ENCODE results near the gene GABRP.
A peak's percentile ranks its signal among the peaks of the same experiment; 100 is the strongest.

The GABRP gene

GRCh38 chr5:170741801-170742200, 41.7 kb upstream of the GABRP start:
- no peak for DNase-seq (ENCODE audit: low spot score)
- POLR2A ChIA-PET (ENCODE audit: low non-redundant PET) = no interaction called here
- H3K27ac ChIP-seq = no peak overlapping the region
- CTCF ChIA-PET = interaction anchor here (1.2 kb wide), 2 partner anchors 36 to 50 kb away, joined by 3 to 4 read pairs; no protein-coding TSS in a partner anchor
- TF ChIP-seq, protein P1, sequence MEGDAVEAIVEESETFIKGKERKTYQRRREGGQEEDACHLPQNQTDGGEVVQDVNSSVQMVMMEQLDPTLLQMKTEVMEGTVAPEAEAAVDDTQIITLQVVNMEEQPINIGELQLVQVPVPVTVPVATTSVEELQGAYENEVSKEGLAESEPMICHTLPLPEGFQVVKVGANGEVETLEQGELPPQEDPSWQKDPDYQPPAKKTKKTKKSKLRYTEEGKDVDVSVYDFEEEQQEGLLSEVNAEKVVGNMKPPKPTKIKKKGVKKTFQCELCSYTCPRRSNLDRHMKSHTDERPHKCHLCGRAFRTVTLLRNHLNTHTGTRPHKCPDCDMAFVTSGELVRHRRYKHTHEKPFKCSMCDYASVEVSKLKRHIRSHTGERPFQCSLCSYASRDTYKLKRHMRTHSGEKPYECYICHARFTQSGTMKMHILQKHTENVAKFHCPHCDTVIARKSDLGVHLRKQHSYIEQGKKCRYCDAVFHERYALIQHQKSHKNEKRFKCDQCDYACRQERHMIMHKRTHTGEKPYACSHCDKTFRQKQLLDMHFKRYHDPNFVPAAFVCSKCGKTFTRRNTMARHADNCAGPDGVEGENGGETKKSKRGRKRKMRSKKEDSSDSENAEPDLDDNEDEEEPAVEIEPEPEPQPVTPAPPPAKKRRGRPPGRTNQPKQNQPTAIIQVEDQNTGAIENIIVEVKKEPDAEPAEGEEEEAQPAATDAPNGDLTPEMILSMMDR (conservative IDR thresholded peaks at IDR 0.05; ENCODE audit: low read depth) = no peak

GRCh38 chr5:170743876-170744212, 39.7 kb upstream of the GABRP start:
- POLR2A ChIA-PET (ENCODE audit: low non-redundant PET) = no interaction called here
- no peak overlapping the region for H3K27ac ChIP-seq
- DNase-seq (ENCODE audit: low spot score) = no peak
- CTCF ChIA-PET = interaction anchor here (0.6 to 9.3 kb wide), 14 partner anchors 8 to 739 kb away, joined by 3 to 146 read pairs (median 5); no protein-coding TSS in a partner anchor
- TF ChIP-seq, protein P1 (conservative IDR thresholded peaks at IDR 0.05; ENCODE audit: low read depth) = no peak

- no peak for DNase-seq (ENCODE audit: low spot score)
- TF ChIP-seq, protein P1 (conservative IDR thresholded peaks at IDR 0.05; ENCODE audit: low read depth) = no peak
- H3K27ac ChIP-seq = peak overlapping the region; percentile 56
- ChIA-PET POLR2A (ENCODE audit: low non-redundant PET) (no interaction called here), CTCF (interaction anchor here (0.6 to 9.3 kb wide), 18 partner anchors 10 to 622 kb away, joined by 3 to 146 read pairs (median 4); no protein-coding TSS in a partner anchor)
Observed at GRCh38 chr5:170745481-170746071, 37.9 kb upstream of the GABRP start.

DNA sequence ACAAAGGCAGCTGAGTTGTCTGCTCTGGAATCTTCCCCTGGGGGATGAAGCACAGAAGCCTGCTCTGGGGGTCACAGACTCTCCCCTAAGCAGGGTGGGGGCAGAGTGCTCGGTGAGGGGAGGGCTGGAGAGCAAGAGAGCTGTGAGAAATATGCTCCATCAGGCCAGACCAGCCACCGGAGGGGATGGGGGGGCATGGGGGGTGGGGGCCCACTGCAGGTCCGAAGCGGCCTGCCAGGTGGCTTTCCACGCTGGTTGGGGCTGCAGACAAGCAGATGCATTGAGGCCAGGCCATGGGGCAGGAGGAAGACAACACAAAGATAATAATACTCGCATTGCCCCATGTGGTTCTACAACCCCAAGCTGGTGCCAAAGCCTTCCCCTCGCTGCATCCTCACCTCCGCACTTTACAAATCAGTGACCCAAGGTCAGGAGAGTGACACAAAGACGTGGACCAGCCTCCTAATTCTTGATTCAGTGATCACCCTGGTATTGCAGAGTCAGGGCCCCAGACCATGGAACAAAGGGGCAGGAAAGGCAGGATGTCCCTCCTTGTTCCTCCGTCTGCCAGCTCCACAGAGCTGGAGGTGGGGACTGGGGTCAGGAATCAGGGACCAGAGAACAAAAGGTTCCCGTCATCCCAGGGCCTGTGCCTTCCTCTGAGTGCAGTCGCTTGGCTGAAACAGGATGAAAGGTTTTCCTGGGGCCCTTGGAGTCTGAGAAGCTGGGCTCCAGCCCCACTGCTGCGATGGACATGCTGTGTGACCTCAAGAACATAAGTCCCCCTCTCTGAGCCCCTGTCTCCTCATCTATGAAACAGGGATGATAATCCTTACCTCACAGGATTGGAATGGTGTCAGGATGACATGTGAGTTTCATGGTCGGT, 37.2 kb upstream of the GABRP start:
- H3K27ac ChIP-seq = peak overlapping the region; percentile 56
- DNase-seq (ENCODE audit: low spot score) = no peak
- ChIA-PET CTCF (interaction anchor here (0.6 to 9.3 kb wide), 5 partner anchors 10 to 596 kb away, joined by 3 to 146 read pairs (median 3); no protein-coding TSS in a partner anchor), POLR2A (ENCODE audit: low non-redundant PET) (no interaction called here)
- TF ChIP-seq, protein P1 (conservative IDR thresholded peaks at IDR 0.05; ENCODE audit: low read depth) = no peak

- POLR2A ChIA-PET (ENCODE audit: low non-redundant PET) = no interaction called here
- H3K27ac ChIP-seq = no peak overlapping the region
- CTCF ChIA-PET = interaction anchor here (0.6 to 9.3 kb wide), 4 partner anchors 45 to 1917 kb away, joined by 3 to 146 read pairs (median 3); no protein-coding TSS in a partner anchor
- DNase-seq (ENCODE audit: low spot score) = no peak
- TF ChIP-seq, protein P1 (conservative IDR thresholded peaks at IDR 0.05; ENCODE audit: low read depth) = no peak
Observed at GRCh38 chr5:170746961-170747340, 36.6 kb upstream of the GABRP start.

GRCh38 chr5:170747357-170747756, 36.2 kb upstream of the GABRP start:
- TF ChIP-seq, protein P1 (conservative IDR thresholded peaks at IDR 0.05; ENCODE audit: low read depth) = no peak
- no peak for DNase-seq (ENCODE audit: low spot score)
- no peak overlapping the region for H3K27ac ChIP-seq
- CTCF ChIA-PET = interaction anchor here (0.6 to 9.3 kb wide), 2 partner anchors 44 to 1916 kb away, joined by 3 to 146 read pairs; no protein-coding TSS in a partner anchor
- POLR2A ChIA-PET (ENCODE audit: low non-redundant PET) = no interaction called here
